COLO668 (cell line): ENCODE measurements around the gene COL25A1.

Experiments
- DNase-seq: peaks from one replicate; lab custom pipeline; 2025; ENCODE audit not compliant: unreplicated experiment; lab: John Stamatoyannopoulos, UW

COL25A1 gene

GRCh38 chr4:109216085-109216696, 86.3 kb downstream of the COL25A1 start:
- no peak for DNase-seq

- no peak for DNase-seq
Observed at GRCh38 chr4:109215506-109215905, 87.0 kb downstream of the COL25A1 start.

- no peak for DNase-seq
Observed at GRCh38 chr4:109214622-109215301, 87.7 kb downstream of the COL25A1 start.

- no peak for DNase-seq
Observed at GRCh38 chr4:109213056-109213455, 89.4 kb downstream of the COL25A1 start.

GRCh38 chr4:109211671-109212070, 90.8 kb downstream of the COL25A1 start:
- DNase-seq: no peak

- DNase-seq: no peak
Observed at GRCh38 chr4:109209647-109210046, 92.8 kb downstream of the COL25A1 start.

GRCh38 chr4:109207898-109208297, 94.6 kb downstream of the COL25A1 start:
- DNase-seq: no peak

- DNase-seq: no peak
Observed at GRCh38 chr4:109207061-109207460, 95.4 kb downstream of the COL25A1 start.

- DNase-seq: no peak
Observed at GRCh38 chr4:109206620-109207019, 95.8 kb downstream of the COL25A1 start.

- no peak for DNase-seq
Observed at GRCh38 chr4:109205186-109205585, 97.3 kb downstream of the COL25A1 start.

- no peak for DNase-seq
Observed at GRCh38 chr4:109199585-109199984, 102.9 kb downstream of the COL25A1 start.

GRCh38 chr4:109195646-109196045, 106.8 kb downstream of the COL25A1 start:
- no peak for DNase-seq

GRCh38 chr4:109191216-109191615, 111.2 kb downstream of the COL25A1 start:
- no peak for DNase-seq

GRCh38 chr4:109186458-109186945, 116.0 kb downstream of the COL25A1 start:
- no peak for DNase-seq

- no peak for DNase-seq
Observed at GRCh38 chr4:109185951-109186350, 116.5 kb downstream of the COL25A1 start.

- DNase-seq: no peak
Observed at GRCh38 chr4:109185548-109185947, 116.9 kb downstream of the COL25A1 start.

- no peak for DNase-seq
Observed at GRCh38 chr4:109184491-109184961, 117.9 kb downstream of the COL25A1 start.

- no peak for DNase-seq
Observed at GRCh38 chr4:109183931-109184490, 118.4 kb downstream of the COL25A1 start.

- no peak for DNase-seq
Observed at GRCh38 chr4:109182696-109183095, 119.8 kb downstream of the COL25A1 start.

GRCh38 chr4:109179061-109179460, 123.4 kb downstream of the COL25A1 start:
- DNase-seq: no peak

GRCh38 chr4:109177096-109177810, 125.2 kb downstream of the COL25A1 start:
- no peak for DNase-seq
